Ammon's horn (tissue), 1 donor: ENCODE data around the gene CLASP1.
"Not testable (repeated sequence)": the region's sequence is repeated elsewhere in the genome, so short reads cannot be mapped to it uniquely, and the experiment has no call there.

Experiments used
- DNase-seq: peaks from one replicate; pipeline ENCODE4 v3.0.0-alpha.2; 2016; ENCODE audit warnings: low spot score

The CLASP1 gene

GRCh38 chr2:121504316-121504715 is 144.9 kb downstream of the CLASP1 start:
- DNase-seq: no peak

DNA sequence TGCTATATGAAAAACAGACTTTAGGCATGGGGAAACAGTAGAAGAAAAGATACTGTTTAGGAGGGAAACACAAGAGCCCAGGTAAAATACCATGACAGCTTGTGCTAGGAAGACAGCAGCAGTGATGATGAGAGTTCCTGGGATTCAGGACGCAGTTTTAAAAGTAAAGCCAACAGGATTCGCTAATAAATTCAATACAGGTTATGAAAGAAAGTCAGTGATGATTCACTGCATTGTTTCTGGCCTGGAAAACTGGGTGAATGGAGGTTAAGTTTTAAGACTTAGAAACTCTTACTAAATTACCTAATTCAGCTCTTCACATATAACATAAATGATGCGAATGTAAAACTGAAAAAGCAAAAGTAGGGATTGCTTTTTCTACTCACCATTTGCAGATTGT is 146.5 kb downstream of the CLASP1 start:
- no peak for DNase-seq

DNA sequence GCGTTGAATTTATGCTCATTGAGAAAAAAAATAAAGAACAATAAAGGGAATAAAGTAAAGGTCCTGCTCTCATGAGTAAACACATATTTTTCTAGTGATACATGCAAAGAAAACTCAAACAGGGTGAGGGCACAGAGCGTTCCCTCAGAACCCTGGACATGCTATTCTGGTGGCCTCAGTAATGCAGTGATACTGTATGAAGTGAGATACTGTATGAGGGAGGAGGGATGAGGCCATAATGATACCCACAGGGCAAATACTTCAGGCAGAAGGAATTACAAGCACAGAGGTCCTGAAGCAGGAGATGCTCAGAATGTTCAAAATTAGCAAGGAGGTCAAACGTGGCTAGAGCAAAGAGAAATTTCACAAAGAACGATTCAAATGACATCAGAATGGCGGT is 147.0 kb downstream of the CLASP1 start:
- DNase-seq: no peak

GRCh38 chr2:121501554-121501953 is 147.7 kb downstream of the CLASP1 start:
- DNase-seq: no peak

GRCh38 chr2:121501031-121501430 is 148.2 kb downstream of the CLASP1 start:
- DNase-seq: peak; percentile 26

- no peak for DNase-seq
These were observed 150.5 kb downstream of the CLASP1 start for GRCh38 chr2:121498731-121499130.

DNA sequence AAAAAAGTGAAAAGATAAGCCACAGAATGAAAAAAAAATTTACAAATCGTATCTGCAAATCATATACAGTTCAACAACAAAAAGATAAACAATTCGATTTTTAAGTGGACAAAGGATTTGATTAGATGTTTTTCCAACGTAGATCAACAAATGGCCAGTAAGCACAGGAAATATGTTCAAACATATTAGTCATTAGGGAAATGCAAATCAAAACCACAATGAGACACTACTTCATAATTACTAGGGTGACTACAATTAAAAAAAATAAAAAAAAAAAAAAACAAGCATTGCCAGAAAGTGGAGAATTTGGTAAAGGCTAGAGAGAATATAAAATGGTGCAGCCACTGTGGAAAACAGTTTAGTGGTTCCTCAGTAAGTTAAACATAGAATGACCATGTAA is 156.9 kb downstream of the CLASP1 start:
- no peak for DNase-seq

DNA sequence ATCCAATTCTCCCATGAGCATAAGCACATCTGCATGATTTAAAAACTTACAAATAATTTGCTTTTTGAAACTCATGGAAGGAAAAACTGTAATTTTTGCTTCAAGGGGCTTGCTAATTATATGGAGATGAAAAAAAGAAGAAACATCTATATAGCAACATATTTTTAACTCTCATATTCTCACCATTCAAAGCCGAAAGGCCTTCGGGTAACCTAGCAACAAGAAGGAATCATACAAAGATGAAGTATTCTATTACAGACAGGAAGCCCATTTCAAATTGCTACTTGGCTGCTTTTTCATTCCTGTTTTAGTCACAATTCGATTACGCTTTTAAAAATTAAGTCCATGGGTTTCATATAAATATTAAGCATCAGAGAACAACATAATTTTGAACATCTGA is 157.7 kb downstream of the CLASP1 start:
- DNase-seq: no peak

- DNase-seq: no peak
These were observed 158.6 kb downstream of the CLASP1 start for GRCh38 chr2:121490584-121491133.

GRCh38 chr2:121489911-121490583 is 159.2 kb downstream of the CLASP1 start:
- peak; percentile 57 for DNase-seq

DNA sequence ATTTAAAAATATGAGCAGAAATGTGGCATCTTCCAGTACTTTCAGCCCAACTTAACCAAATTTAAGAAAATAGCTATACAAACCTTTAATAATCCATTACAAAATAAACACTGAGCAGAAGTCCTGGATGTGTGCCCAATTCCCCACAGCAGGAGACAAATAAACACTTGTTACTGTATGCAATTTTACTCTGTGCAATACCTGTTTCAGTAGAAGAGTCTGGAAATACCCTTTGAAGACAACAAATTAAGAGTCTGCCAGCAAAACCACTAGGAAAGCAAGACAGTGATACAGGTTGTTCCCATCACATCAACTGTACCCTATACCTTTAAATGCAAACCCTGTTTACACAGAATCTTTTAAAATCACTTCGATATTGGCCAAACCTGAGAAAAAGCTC is 160.0 kb downstream of the CLASP1 start:
- no peak for DNase-seq

- DNase-seq: no peak
These were observed 163.0 kb downstream of the CLASP1 start for GRCh38 chr2:121486191-121486790.

- DNase-seq: no peak
These were observed 164.2 kb downstream of the CLASP1 start for GRCh38 chr2:121485039-121485438.

- no peak for DNase-seq
These were observed 165.4 kb downstream of the CLASP1 start for GRCh38 chr2:121483846-121484245.

DNA sequence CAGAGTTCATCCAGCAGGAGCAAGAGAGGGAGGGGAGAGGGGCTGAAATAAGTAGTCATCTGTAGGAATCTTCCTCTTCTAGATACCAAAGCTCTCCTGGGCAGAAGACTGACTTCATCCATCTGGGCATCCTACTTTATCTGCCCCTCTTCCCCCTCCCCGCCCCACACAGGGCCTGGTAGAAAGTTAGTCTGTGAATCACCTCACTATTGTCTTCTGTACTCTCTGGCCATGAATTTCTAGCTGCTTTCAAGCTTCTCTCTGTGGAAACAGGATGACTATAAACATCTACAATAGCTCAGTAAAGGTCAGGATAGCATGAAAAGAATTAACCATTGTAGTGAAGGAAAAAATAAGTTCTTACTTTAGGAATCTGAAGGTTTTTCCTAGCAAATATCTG is 166.2 kb downstream of the CLASP1 start:
- DNase-seq: no peak

GRCh38 chr2:121480826-121481225 is 168.4 kb downstream of the CLASP1 start:
- peak; percentile 51 for DNase-seq

GRCh38 chr2:121479882-121480522 is 169.3 kb downstream of the CLASP1 start:
- no peak for DNase-seq

- no peak for DNase-seq
These were observed 170.1 kb downstream of the CLASP1 start for GRCh38 chr2:121478996-121479745.

- DNase-seq: not testable (repeated sequence)
These were observed 170.8 kb downstream of the CLASP1 start for GRCh38 chr2:121478358-121478995.

DNA sequence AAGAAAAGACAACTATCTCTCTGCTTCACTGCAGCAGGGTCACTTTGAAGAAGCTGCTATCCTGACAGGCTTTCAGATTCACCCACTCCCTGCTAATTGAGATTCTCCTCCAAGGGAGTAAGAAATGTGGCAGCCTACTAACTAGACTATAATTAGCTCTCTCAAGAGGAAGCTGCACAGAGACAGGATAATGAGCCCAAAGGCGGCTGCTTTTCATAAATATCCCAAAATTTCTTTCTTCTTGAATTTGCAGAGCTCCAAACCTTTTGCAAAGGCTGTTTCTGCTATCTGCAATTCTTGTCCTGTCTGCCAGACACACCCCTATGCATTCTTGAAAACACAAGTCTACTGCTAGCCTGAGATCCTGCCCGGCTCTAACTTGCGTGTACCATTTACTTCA is 172.6 kb downstream of the CLASP1 start:
- DNase-seq: peak; percentile 27

GRCh38 chr2:121475811-121476571 is 173.3 kb downstream of the CLASP1 start:
- no peak for DNase-seq
